ENCODE measurements around the gene RGSL1.

- TF ChIP-seq CTCF (IDR thresholded peaks at IDR 0.05), result no peak
- TF ChIP-seq POLR2A (IDR thresholded peaks at IDR 0.05), result no peak
Measured at GRCh38 chr1:182588500-182589396, 138.8 kb downstream of the RGSL1 start, which contains the start of gene RNASEL.

Measured in suprapubic skin (tissue), 3 donors.